Fibroblast of lung (primary cell): ENCODE results near the gene ACAA1. TPM values are rescaled to one million over a fixed set of nuclear protein-coding genes. Genes with fewer than 3 reads are reported as not detected.
"Not testable (repeated sequence)": the region's sequence is repeated elsewhere in the genome, so short reads cannot be mapped to it uniquely, and the experiment has no call there.

Source experiments
- DNase-seq, 2 donors: peaks; one replicate each; pipeline versions ENCODE4 v3.0.0 to v3.0.0-alpha.2; 2010; ENCODE audit warnings: low read depth in 2 of 2
- H2AFZ ChIP-seq: 2 replicates; pipeline ENCODE4 v1.5.1; 2012; ENCODE audit warnings: low read length, control low read depth, inconsistent platforms
- H3K27ac ChIP-seq: 2 replicates; pipeline ENCODE4 v1.5.1; 2011; ENCODE audit warnings: low read length, control low read depth; ENCODE audit not compliant: insufficient read depth
- H3K27me3 ChIP-seq: 2 replicates; pipeline ENCODE4 v1.5.1; 2011; ENCODE audit warnings: mild to moderate bottlenecking, low read length; ENCODE audit not compliant: control insufficient read depth, insufficient read depth
- H3K36me3 ChIP-seq: 2 replicates; pipeline ENCODE4 v1.5.1; 2011; ENCODE audit warnings: low read length; ENCODE audit not compliant: control insufficient read depth, insufficient read depth
- H3K4me1 ChIP-seq: 2 replicates; pipeline ENCODE4 v1.5.1; 2011; ENCODE audit warnings: low read length; ENCODE audit not compliant: control insufficient read depth, insufficient read depth; ENCODE audit errors: extremely low read depth
- H3K4me2 ChIP-seq: 2 replicates; pipeline ENCODE4 v1.5.1; 2011; ENCODE audit warnings: low read length, control low read depth; ENCODE audit not compliant: insufficient read depth; ENCODE audit errors: extremely low read depth
- H3K4me3 ChIP-seq, 4 experiments: fragments of 200-600 bp in 1 of 4; sonication (generic) in 1 of 4; replicated peaks in 1 of 4; 2 replicates each; pipeline ENCODE4 v1.5.1; 2011 to 2016; ENCODE audit warnings: low read length in 4 of 4, low read depth in 3 of 4, mild to moderate bottlenecking in 3 of 4, control low read depth in 2 of 4, inconsistent platforms in 1 of 4, mixed read lengths in 1 of 4; ENCODE audit not compliant: insufficient read depth in 1 of 4; ENCODE audit errors: control extremely low read depth in 1 of 4
- H3K79me2 ChIP-seq: 2 replicates; pipeline ENCODE4 v1.5.1; 2012; ENCODE audit warnings: mild to moderate bottlenecking, low read length, inconsistent platforms; ENCODE audit not compliant: control insufficient read depth, insufficient read depth
- H3K9ac ChIP-seq: 2 replicates; pipeline ENCODE4 v1.5.1; 2011; ENCODE audit warnings: mild to moderate bottlenecking, low read length, control low read depth; ENCODE audit not compliant: insufficient read depth
- H3K9me3 ChIP-seq: 2 replicates; pipeline ENCODE4 v1.5.1; 2012; ENCODE audit warnings: low read depth, low read length; ENCODE audit not compliant: control insufficient read depth, insufficient read depth
- H4K20me1 ChIP-seq: 2 replicates; pipeline ENCODE4 v1.5.1; 2011; ENCODE audit warnings: low read length; ENCODE audit not compliant: control insufficient read depth, insufficient read depth; ENCODE audit errors: extremely low read depth
- EZH2 ChIP-seq: IDR thresholded peaks from 2 replicates; pipeline ENCODE4 v1.5.1; 2012; ENCODE audit warnings: low read length, control low read depth, mild to moderate bottlenecking; ENCODE audit errors: missing control alignments
- polyA plus RNA-seq, 2 donors: library from polyadenylated mRNA; depleted of rRNA in 1 of 2; stranded (reverse) in 1 of 2; unstranded in 1 of 2; fragments of >200 nt; gene quantifications; 2 replicates each; pipeline ENCODE4 v1.2.1, GENCODE V29; 2011 to 2012; ENCODE audit warnings: missing spikeins in 1 of 2
- total RNA-seq: library from RNA; depleted of rRNA; stranded (reverse); fragments of >200 nt; gene quantifications from 2 replicates; pipeline ENCODE4 v1.2.1, GENCODE V29; 2014
- TF ChIP-seq, protein P1 (sequence below), 2 donors: IDR thresholded peaks in 1 of 2; conservative IDR thresholded peaks in 1 of 2; 1 replicate in 1 of 2; 2 replicates in 1 of 2; pipeline ENCODE4 v1.5.1; 2011 to 2012; ENCODE audit warnings: low read length in 2 of 2, control low read depth in 1 of 2, inconsistent platforms in 1 of 2, low read depth in 1 of 2, mild to moderate bottlenecking in 1 of 2

Gene ACAA1
- total and polyA plus RNA-seq, 2 donors (not counting 1 experiment from before 2014, with no cell fraction given), result 40.6 to 41.0 TPM

DNA sequence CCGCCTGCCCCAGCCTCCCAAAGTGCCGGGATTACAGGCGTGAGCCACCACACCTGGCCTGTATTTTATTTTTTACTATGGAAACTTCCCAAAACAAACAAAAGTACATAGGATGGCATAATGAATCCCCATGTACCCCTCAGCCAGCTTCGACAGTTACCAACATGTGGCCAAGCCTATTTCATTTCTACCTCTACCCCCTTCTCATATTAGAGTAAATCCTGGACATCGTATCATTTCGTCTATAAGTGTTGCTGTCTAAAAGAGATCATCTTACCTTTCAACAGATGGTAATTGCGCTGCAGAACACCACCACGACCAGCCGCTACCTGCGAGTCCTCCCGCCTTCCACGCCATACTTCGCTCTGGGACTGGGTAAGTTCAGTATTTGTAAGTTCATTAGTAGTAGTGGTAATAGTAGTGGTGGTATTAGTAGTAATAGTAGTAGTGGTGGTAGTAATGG, 53.0 kb downstream of the ACAA1 start:
- Histone ChIP-seq H3K79me2 (no peaks in the 10 kb centered on the region), H3K36me3 (no peaks in the 10 kb centered on the region), H3K4me2 (no peak overlapping the region), H3K27ac (no peak overlapping the region), H3K4me3 (no peak overlapping the region), H3K27me3 (no peaks in the 10 kb centered on the region), H3K9ac (no peak overlapping the region), H4K20me1 (no peaks in the 10 kb centered on the region), H2AFZ (no peak overlapping the region), H3K4me1 (no peaks in the 10 kb centered on the region), H3K9me3 (peaks cover 3% of the 10 kb centered on the region)
- TF ChIP-seq, protein P1, sequence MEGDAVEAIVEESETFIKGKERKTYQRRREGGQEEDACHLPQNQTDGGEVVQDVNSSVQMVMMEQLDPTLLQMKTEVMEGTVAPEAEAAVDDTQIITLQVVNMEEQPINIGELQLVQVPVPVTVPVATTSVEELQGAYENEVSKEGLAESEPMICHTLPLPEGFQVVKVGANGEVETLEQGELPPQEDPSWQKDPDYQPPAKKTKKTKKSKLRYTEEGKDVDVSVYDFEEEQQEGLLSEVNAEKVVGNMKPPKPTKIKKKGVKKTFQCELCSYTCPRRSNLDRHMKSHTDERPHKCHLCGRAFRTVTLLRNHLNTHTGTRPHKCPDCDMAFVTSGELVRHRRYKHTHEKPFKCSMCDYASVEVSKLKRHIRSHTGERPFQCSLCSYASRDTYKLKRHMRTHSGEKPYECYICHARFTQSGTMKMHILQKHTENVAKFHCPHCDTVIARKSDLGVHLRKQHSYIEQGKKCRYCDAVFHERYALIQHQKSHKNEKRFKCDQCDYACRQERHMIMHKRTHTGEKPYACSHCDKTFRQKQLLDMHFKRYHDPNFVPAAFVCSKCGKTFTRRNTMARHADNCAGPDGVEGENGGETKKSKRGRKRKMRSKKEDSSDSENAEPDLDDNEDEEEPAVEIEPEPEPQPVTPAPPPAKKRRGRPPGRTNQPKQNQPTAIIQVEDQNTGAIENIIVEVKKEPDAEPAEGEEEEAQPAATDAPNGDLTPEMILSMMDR (conservative IDR thresholded peaks at IDR 0.05 in 1 of 2, IDR thresholded peaks at IDR 0.05 in 1 of 2; ENCODE audit: low read depth in 1 of 2, low read length in 2 of 2), result no peak
- TF ChIP-seq EZH2, result no peak
- peak in 1 of 2 donors; percentile 2 for DNase-seq

DNA sequence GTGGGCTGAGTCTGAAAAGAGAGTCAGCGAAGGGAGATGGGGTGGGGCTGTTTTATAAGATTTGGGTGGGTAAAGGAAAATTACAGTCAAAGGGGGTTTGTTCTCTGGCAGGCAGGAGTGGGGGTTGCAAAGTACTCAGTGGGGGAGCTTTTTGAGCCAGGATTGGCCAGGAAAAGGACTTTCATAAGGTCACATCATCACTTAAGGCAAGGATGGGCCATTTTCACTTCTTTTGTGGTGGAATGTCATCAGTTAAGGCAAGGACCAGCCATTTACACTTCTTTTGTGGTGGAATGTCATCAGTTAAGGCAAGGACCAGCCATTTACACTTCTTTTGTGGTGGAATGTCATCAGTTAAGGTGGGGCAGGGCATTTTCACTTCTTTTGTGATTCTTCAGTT, 53.7 kb downstream of the ACAA1 start:
- not testable (repeated sequence) for H3K4me2 ChIP-seq, H3K9ac ChIP-seq, H4K20me1 ChIP-seq, H2AFZ ChIP-seq, H3K27me3 ChIP-seq, H3K27ac ChIP-seq, DNase-seq, H3K9me3 ChIP-seq, H3K36me3 ChIP-seq, H3K79me2 ChIP-seq, H3K4me1 ChIP-seq, H3K4me3 ChIP-seq

DNA sequence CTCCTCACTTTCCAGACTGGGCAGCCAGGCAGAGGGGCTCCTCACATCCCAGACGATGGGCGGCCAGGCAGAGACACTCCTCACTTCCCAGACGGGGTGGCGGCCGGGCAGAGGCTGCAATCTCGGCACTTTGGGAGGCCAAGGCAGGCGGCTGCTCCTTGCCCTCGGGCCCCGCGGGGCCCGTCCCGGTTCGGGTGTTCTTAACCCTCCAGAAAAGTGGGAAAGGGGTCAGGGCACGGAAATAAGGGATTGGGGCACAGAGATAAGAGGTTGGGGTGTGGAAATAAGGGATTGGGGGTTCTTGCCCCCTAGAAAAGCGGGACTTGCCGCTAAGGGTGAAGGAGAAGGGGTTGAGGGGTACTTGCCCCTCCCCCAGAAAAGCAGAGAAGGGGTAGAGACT, 54.6 kb downstream of the ACAA1 start:
- H3K4me1 ChIP-seq, DNase-seq, H3K9me3 ChIP-seq, H3K79me2 ChIP-seq, H3K27ac ChIP-seq, H3K4me2 ChIP-seq, H3K27me3 ChIP-seq, H3K36me3 ChIP-seq, H3K4me3 ChIP-seq, H2AFZ ChIP-seq, H4K20me1 ChIP-seq, H3K9ac ChIP-seq: not testable (repeated sequence)

DNA sequence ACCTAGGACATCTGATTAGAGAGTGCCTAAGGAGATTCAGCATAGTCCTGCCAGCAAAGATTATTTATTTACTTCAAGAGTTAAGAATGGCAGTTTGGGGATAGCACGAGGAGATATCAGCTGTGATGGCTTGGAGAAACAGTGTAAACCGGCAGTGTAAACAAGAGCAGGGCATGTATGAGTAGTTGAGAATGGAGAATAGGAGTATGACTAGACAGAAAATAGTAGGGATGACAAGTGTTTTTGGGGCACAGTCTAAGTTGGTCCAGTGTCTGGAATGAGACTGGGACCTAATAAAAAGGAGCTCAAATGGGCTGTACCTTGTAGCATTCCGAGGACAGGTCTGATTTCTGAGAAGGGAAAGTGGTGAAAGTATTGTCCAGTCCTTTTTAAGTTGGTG, 59.9 kb downstream of the ACAA1 start:
- H3K79me2 ChIP-seq, H3K9ac ChIP-seq, H3K27ac ChIP-seq, H3K4me3 ChIP-seq, H3K9me3 ChIP-seq, H3K4me1 ChIP-seq, H3K27me3 ChIP-seq, H3K36me3 ChIP-seq, H4K20me1 ChIP-seq, H3K4me2 ChIP-seq, H2AFZ ChIP-seq, DNase-seq: not testable (repeated sequence)

Other genes starting within 250 kb of the ACAA1 start
- 6.7 and 9.4 TPM in 2 replicates for gene VILL, start 146.3 kb downstream of the ACAA1 start, total RNA-seq
- 1.9 and 2.0 TPM in 2 replicates for gene VILL, start 146.3 kb downstream of the ACAA1 start, polyA plus RNA-seq
- gene PLCD1, start 107.5 kb downstream of the ACAA1 start, total RNA-seq, result 31.8 and 47.2 TPM in 2 replicates
- 8.2 and 10.5 TPM in 2 replicates for gene PLCD1, start 107.5 kb downstream of the ACAA1 start, polyA plus RNA-seq
- under 0.01 TPM in 2 replicates for gene DLEC1, start 97.9 kb downstream of the ACAA1 start, total RNA-seq
- 0.02 and 0.05 TPM in 2 replicates for gene DLEC1, start 97.9 kb downstream of the ACAA1 start, polyA plus RNA-seq
- 10.3 and 12.1 TPM in 2 replicates for gene MYD88, start 1.5 kb upstream of the ACAA1 start, total RNA-seq
- gene MYD88, start 1.5 kb upstream of the ACAA1 start, polyA plus RNA-seq, result 22.1 and 27.9 TPM in 2 replicates
- gene OXSR1, start 28.4 kb upstream of the ACAA1 start, total RNA-seq, result 27.7 and 32.7 TPM in 2 replicates
- gene OXSR1, start 28.4 kb upstream of the ACAA1 start, polyA plus RNA-seq, result 38.9 and 45.2 TPM in 2 replicates
- 0.26 and 0.33 TPM in 2 replicates for gene SLC22A13, start 128.7 kb upstream of the ACAA1 start, total RNA-seq
- gene SLC22A13, start 128.7 kb upstream of the ACAA1 start, polyA plus RNA-seq, result 0.05 and 0.06 TPM in 2 replicates
- gene SLC22A14, start 145.2 kb upstream of the ACAA1 start, total RNA-seq, result under 0.01 and 0.17 TPM in 2 replicates
- gene SLC22A14, start 145.2 kb upstream of the ACAA1 start, polyA plus RNA-seq, result 0.05 TPM in 1 of 2 replicates, not detected in the other
- 4.6 and 5.1 TPM in 2 replicates for gene XYLB, start 209.7 kb upstream of the ACAA1 start, total RNA-seq
- 2.2 and 4.2 TPM in 2 replicates for gene XYLB, start 209.7 kb upstream of the ACAA1 start, polyA plus RNA-seq